Ascending aorta (tissue), 2 donors: ENCODE data around the gene DEPDC1. TPM values are rescaled to one million over a fixed set of nuclear protein-coding genes. Genes with fewer than 3 reads are reported as not detected.
A peak's percentile ranks its signal among the peaks of the same experiment; 100 is the strongest.

Experiments
- DNase-seq, 2 donors: peaks; one replicate each; pipeline ENCODE4 v3.0.0-alpha.2; 2019; ENCODE audit warnings: low spot score in 2 of 2
- H3K27ac ChIP-seq, 2 donors: fragments of 200-600 bp; sonication (generic); one replicate each; pipeline ENCODE4 v1.5.1; 2016 to 2017; ENCODE audit warnings: mild to moderate bottlenecking in 1 of 2
- H3K27me3 ChIP-seq: fragments of 200-600 bp; sonication (generic); one replicate; pipeline ENCODE4 v1.5.1; 2017
- H3K36me3 ChIP-seq, 2 donors: fragments of 200-600 bp; sonication (generic); one replicate each; pipeline ENCODE4 v1.5.1; 2016
- H3K4me1 ChIP-seq, 2 donors: fragments of 200-600 bp; sonication (generic); one replicate each; pipeline ENCODE4 v1.5.1; 2016 to 2017; ENCODE audit warnings: mild to moderate bottlenecking in 1 of 2
- H3K4me3 ChIP-seq, 2 donors: fragments of 200-600 bp; sonication (generic); one replicate each; pipeline ENCODE4 v1.5.1; 2016 to 2017; ENCODE audit warnings: mild to moderate bottlenecking in 1 of 2
- H3K9me3 ChIP-seq, 2 donors: fragments of 200-600 bp; sonication (generic); one replicate each; pipeline ENCODE4 v1.5.1; 2016
- intact Hi-C: fragments of 100-400 bp; cut with DNase I; formaldehyde crosslinking; loops from one replicate; pipeline ENCODE4 v1.15.1; 2023
- total RNA-seq: library from RNA; depleted of rRNA; stranded (reverse); fragments of >200 nt; gene quantifications from one replicate; pipeline ENCODE4 v1.1.0, GENCODE V29; 2016
- TF ChIP-seq, protein P1 (sequence below), 3 experiments: fragments of 200-600 bp in 2 of 3; fragments of 450-650 bp in 1 of 3; sonication (generic) in 2 of 3; IDR thresholded peaks; one replicate each; pipeline ENCODE4 v1.5.1; 2016 to 2019; ENCODE audit warnings: antibody characterized with exemption in 3 of 3, mild to moderate bottlenecking in 1 of 3, moderate library complexity in 1 of 3

DEPDC1 gene
- total RNA-seq, 1 donor from 2014 or later: not detected

DNA sequence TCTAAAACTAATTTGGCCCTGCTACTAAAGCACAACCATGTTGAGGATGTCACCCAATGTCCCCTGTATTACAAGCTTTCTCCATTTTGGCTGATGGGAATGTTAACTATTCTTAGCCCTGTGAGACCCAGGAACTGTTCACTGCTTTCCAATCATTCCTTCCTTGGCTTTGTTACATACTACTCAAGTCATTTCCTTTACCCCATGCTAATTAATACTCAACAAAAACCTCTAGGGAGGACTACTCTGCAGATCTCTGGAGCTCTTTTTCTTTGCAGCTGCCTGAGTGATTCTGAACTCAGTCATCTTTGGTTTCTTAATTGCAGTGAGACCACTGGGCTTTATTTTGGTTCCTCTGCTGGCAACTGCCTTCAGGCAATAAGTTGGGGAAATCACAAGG is 23.8 kb downstream of the DEPDC1 start:
- no peaks in the 10 kb centered on the region for H3K36me3 ChIP-seq
- TF ChIP-seq, protein P1, sequence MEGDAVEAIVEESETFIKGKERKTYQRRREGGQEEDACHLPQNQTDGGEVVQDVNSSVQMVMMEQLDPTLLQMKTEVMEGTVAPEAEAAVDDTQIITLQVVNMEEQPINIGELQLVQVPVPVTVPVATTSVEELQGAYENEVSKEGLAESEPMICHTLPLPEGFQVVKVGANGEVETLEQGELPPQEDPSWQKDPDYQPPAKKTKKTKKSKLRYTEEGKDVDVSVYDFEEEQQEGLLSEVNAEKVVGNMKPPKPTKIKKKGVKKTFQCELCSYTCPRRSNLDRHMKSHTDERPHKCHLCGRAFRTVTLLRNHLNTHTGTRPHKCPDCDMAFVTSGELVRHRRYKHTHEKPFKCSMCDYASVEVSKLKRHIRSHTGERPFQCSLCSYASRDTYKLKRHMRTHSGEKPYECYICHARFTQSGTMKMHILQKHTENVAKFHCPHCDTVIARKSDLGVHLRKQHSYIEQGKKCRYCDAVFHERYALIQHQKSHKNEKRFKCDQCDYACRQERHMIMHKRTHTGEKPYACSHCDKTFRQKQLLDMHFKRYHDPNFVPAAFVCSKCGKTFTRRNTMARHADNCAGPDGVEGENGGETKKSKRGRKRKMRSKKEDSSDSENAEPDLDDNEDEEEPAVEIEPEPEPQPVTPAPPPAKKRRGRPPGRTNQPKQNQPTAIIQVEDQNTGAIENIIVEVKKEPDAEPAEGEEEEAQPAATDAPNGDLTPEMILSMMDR (IDR thresholded peaks at IDR 0.05): no peak
- H3K27me3 ChIP-seq: no peaks in the 10 kb centered on the region
- intact Hi-C loops: no loop called here
- H3K27ac ChIP-seq: no peak overlapping the region
- no peak for DNase-seq
- H3K9me3 ChIP-seq: no peaks in the 10 kb centered on the region
- no peak overlapping the region for H3K4me3 ChIP-seq
- H3K4me1 ChIP-seq: no peaks in the 10 kb centered on the region

DNA sequence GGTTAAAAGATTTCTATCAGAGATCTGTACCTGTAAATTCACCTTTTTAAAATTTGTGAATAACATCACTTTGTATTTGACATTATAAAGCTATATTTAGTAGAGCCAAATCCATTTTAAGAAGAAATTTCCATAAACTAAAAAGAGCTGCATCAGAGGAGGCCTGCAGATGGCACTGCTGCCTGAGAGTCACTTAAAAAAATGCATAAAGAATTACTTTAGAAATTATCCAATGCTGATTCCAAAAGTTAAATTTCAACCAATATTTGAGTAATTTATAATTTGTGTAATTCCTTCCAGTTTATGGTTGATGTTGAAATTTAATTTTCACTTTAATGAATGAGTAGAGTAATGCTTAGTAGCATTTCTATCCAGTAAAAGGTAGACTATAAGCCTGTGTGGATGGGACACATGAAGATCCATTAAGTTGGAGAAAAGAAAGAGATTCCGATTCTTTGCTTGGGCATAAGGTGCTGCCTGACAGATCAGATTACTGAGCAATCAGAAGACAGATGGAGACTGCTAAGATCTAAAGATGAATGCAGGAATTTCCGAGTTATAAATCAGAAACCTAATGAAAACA is 26.4 kb downstream of the DEPDC1 start:
- H3K9me3 ChIP-seq: no peaks in the 10 kb centered on the region
- H3K27me3 ChIP-seq: no peaks in the 10 kb centered on the region
- intact Hi-C loops: no loop called here
- no peaks in the 10 kb centered on the region for H3K4me1 ChIP-seq
- H3K4me3 ChIP-seq: no peak overlapping the region
- no peak overlapping the region for H3K27ac ChIP-seq
- DNase-seq: no peak
- TF ChIP-seq, protein P1 (IDR thresholded peaks at IDR 0.05): peak in 2 of 3 experiments; percentile 32 to 46
- no peaks in the 10 kb centered on the region for H3K36me3 ChIP-seq

DNA sequence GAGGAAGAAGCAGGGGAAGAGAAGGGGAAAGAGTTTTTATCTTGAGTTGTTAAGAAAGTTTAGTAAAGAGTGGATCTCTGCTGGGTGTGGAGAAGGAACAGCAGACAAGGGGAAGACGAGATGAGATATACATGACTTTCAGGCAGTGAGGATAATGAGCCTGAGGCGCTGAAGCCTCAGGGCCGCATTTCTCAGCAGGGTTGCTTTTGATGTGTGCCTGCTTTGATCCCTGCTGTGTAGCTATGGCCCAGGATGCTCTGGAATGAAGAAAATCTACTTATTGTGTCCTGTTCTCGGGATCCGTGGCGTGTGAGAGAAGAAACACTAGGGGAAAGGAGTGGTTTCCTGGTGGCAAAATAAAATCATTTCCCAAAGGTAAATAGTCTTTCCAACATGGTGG is 32.0 kb downstream of the DEPDC1 start:
- Histone ChIP-seq H3K27ac (no peak overlapping the region), H3K4me1 (no peaks in the 10 kb centered on the region), H3K9me3 (no peaks in the 10 kb centered on the region), H3K27me3 (no peaks in the 10 kb centered on the region), H3K36me3 (no peaks in the 10 kb centered on the region), H3K4me3 (no peak overlapping the region)
- TF ChIP-seq, protein P1 (IDR thresholded peaks at IDR 0.05): no peak
- DNase-seq: no peak
- intact Hi-C loops: no loop called here

DNA sequence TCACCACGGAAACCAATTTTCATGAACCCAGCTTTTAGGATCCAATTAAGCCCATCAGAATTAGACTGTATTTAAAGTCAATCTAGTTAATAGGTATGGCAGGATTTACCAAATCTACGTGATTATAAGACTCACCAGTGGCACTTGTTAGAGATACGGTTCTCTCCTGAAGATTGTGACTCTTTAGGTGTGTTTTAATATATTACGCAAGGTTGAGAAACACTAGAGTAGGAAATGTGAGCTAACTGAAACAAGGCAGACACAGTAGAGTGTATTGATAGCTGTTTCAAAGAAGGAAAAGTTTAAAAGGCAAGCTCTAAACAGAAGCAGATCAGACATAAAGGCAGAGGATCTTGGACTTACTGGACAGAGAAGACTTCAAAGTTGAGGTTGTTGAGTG is 35.9 kb downstream of the DEPDC1 start:
- no peaks in the 10 kb centered on the region for H3K9me3 ChIP-seq
- no peak overlapping the region for H3K4me3 ChIP-seq
- no peaks in the 10 kb centered on the region for H3K36me3 ChIP-seq
- intact Hi-C loops: no loop called here
- TF ChIP-seq, protein P1 (IDR thresholded peaks at IDR 0.05): no peak
- no peak for DNase-seq
- no peaks in the 10 kb centered on the region for H3K4me1 ChIP-seq
- H3K27ac ChIP-seq: no peak overlapping the region
- no peaks in the 10 kb centered on the region for H3K27me3 ChIP-seq

DNA sequence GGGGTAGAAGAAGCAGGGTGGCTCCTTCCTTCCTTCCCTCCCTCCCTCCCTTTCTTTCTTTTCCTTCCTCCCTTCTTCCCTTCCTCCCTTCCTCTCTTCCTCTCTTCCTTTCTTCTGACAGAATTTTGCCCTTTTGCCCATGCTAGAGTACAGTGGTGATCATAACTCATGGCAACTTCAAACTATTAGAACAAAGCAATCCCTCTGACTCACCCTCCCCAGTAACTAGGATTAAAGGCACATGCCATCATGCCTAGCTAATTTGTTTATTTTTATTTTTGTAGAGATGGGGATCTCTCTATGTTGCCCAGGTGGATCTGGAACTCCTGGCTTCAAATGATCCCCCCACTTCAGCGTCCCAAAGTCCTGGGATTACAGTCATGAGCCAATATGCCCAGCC is 37.1 kb downstream of the DEPDC1 start:
- Histone ChIP-seq H3K9me3 (no peaks in the 10 kb centered on the region), H3K36me3 (no peaks in the 10 kb centered on the region), H3K4me3 (no peak overlapping the region), H3K27me3 (no peaks in the 10 kb centered on the region), H3K4me1 (no peaks in the 10 kb centered on the region), H3K27ac (no peak overlapping the region)
- no peak for DNase-seq
- intact Hi-C loops: no loop called here
- TF ChIP-seq, protein P1 (IDR thresholded peaks at IDR 0.05): no peak

DNA sequence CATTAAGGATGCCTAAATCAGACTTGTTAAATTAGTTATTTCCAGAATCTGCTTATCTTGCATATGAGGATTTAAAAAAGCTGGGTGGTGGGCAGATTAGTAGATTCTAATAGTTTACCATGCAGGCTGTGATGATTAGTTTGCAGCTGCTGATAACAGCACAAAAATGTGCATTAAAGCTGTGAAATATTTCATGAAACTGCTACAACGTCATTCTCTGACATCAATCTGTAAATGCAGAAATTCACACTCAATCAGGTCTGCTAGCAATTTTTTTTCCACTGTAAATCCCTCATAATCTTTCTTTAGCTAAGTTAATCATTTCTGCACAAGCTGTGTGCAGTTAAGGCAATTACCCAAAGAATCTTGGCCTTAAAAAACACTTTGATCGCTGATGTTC is 37.8 kb downstream of the DEPDC1 start:
- H3K27ac ChIP-seq: no peak overlapping the region
- H3K4me3 ChIP-seq: no peak overlapping the region
- TF ChIP-seq, protein P1 (IDR thresholded peaks at IDR 0.05): no peak
- no peaks in the 10 kb centered on the region for H3K27me3 ChIP-seq
- no peak for DNase-seq
- no peaks in the 10 kb centered on the region for H3K36me3 ChIP-seq
- H3K4me1 ChIP-seq: no peaks in the 10 kb centered on the region
- intact Hi-C loops: no loop called here
- no peaks in the 10 kb centered on the region for H3K9me3 ChIP-seq
